H1 (cell line): ENCODE results near the gene NSL1. TPM values are rescaled to one million over a fixed set of nuclear protein-coding genes. Genes with fewer than 3 reads are reported as not detected.

Experiments used
- CTCF ChIA-PET: fragments of 300-600 bp; sonication (Branson Sonifier 250); formaldehyde crosslinking; loops from one replicate; lab custom pipeline; 2021; ENCODE audit not compliant: partially characterized antibody; lab: Charles Lee
- POLR2A ChIA-PET: fragments of 300-600 bp; sonication (Branson Sonifier 250); formaldehyde crosslinking; loops from one replicate; lab custom pipeline; 2021; ENCODE audit warnings: inconsistent platforms; ENCODE audit not compliant: partially characterized antibody; lab: Charles Lee
- DNase-seq, 2 experiments: peaks; one replicate each; pipeline versions ENCODE4 v3.0.0 to v3.0.0-alpha.2; 2010 to 2022; ENCODE audit warnings: low spot score in 2 of 2, low read depth in 1 of 2, mixed read lengths in 1 of 2
- FAIRE-seq: peaks from 2 replicates; lab custom pipeline; 2011; peaks lifted over from hg19 to GRCh38; lab: Jason Lieb, UNC
- H2AFZ ChIP-seq: 2 replicates; pipeline ENCODE4 v1.8.1; 2012; ENCODE audit warnings: low read length, inconsistent platforms
- H2AK5ac ChIP-seq: 2 replicates; pipeline ENCODE4 v1.6.1; 2013; ENCODE audit warnings: low read depth, low read length
- H2BK120ac ChIP-seq: replicated peaks from 2 replicates; pipeline ENCODE3; 2013; ENCODE audit warnings: low read depth, low read length, inconsistent platforms
- H2BK12ac ChIP-seq: 2 replicates; pipeline ENCODE4 v1.6.1; 2013; ENCODE audit warnings: low read depth, low read length
- H2BK15ac ChIP-seq: 2 replicates; pipeline ENCODE4 v1.6.1; 2013; ENCODE audit warnings: low read length
- H2BK20ac ChIP-seq: 2 replicates; pipeline ENCODE4 v1.6.1; 2013; ENCODE audit warnings: low read length
- H2BK5ac ChIP-seq: 2 replicates; pipeline ENCODE4 v1.6.1; 2013; ENCODE audit warnings: low read depth, low read length
- H3K14ac ChIP-seq: 2 replicates; pipeline ENCODE4 v1.6.1; 2013; ENCODE audit warnings: inconsistent platforms; ENCODE audit not compliant: insufficient read length
- H3K18ac ChIP-seq: 2 replicates; pipeline ENCODE4 v1.6.1; 2013; ENCODE audit warnings: low read length; ENCODE audit errors: extremely low read depth
- H3K23ac ChIP-seq: 2 replicates; pipeline ENCODE4 v1.6.1; 2013; ENCODE audit warnings: inconsistent platforms; ENCODE audit not compliant: insufficient read length
- H3K23me2 ChIP-seq: 2 replicates; pipeline ENCODE4 v1.6.1; 2013; ENCODE audit warnings: low read depth, low read length
- H3K27ac ChIP-seq: 2 replicates; pipeline ENCODE4 v1.6.1; 2011; ENCODE audit warnings: low read depth, low read length, inconsistent platforms
- H3K27me3 ChIP-seq, 4 experiments: replicated peaks in 1 of 4; 1 replicate in 1 of 4; 2 replicates in 3 of 4; pipeline versions ENCODE4 v1.6.1 to v1.8.1; 2011 to 2013; ENCODE audit warnings: low read length in 3 of 4, mild to moderate bottlenecking in 3 of 4, inconsistent platforms in 2 of 4, mixed read lengths in 2 of 4, moderate library complexity in 1 of 4; ENCODE audit not compliant: control insufficient read depth in 3 of 4, insufficient read depth in 3 of 4; ENCODE audit errors: extremely low read depth in 1 of 4
- H3K36me3 ChIP-seq, 4 experiments: 2 replicates each; pipeline versions ENCODE4 v1.6.1 to v1.8.1; 2011 to 2013; ENCODE audit warnings: mild to moderate bottlenecking in 4 of 4, low read length in 3 of 4, moderate library complexity in 2 of 4, control low read depth in 1 of 4, inconsistent platforms in 1 of 4; ENCODE audit not compliant: insufficient read depth in 4 of 4, control insufficient read depth in 2 of 4
- H3K4ac ChIP-seq: replicated peaks from 2 replicates; pipeline ENCODE3; 2013; ENCODE audit warnings: low read length, low read depth, mixed read lengths, inconsistent platforms; ENCODE audit not compliant: insufficient read length
- H3K4me1 ChIP-seq, 4 experiments: replicated peaks in 1 of 4; 1 replicate in 1 of 4; 2 replicates in 3 of 4; pipeline versions ENCODE4 v1.6.1 to v1.8.1; 2011 to 2013; ENCODE audit warnings: low read length in 3 of 4, inconsistent platforms in 2 of 4, mixed read lengths in 1 of 4; ENCODE audit not compliant: insufficient read depth in 4 of 4, control insufficient read depth in 3 of 4
- H3K4me2 ChIP-seq, 2 experiments: 2 replicates each; pipeline versions ENCODE4 v1.6.1 to v1.8.1; 2011 to 2013; ENCODE audit warnings: low read depth in 2 of 2, low read length in 2 of 2, control low read depth in 1 of 2, inconsistent platforms in 1 of 2, mild to moderate bottlenecking in 1 of 2; ENCODE audit not compliant: insufficient read depth in 1 of 2
- H3K4me3 ChIP-seq, 4 experiments: fragments of 200-600, 300-600 bp in 1 of 4; sonication (generic), shearing (Covaris generic), sonication (Bioruptor Twin) in 1 of 4; 2 replicates each; pipeline versions ENCODE4 v1.5.1 to v1.8.1; 2011 to 2016; ENCODE audit warnings: low read length in 4 of 4, low read depth in 3 of 4, control low read depth in 2 of 4, inconsistent platforms in 2 of 4, mild to moderate bottlenecking in 2 of 4, mixed read lengths in 1 of 4, moderate library complexity in 1 of 4; ENCODE audit not compliant: insufficient read depth in 2 of 4; ENCODE audit errors: extremely low read depth in 1 of 4
- H3K56ac ChIP-seq: replicated peaks from 2 replicates; pipeline ENCODE3; 2013; ENCODE audit warnings: low read depth, mild to moderate bottlenecking, mixed read lengths, low read length, inconsistent platforms; ENCODE audit not compliant: insufficient read length
- H3K79me1 ChIP-seq: 2 replicates; pipeline ENCODE4 v1.6.1; 2013; ENCODE audit warnings: low read depth, low read length, control low read depth
- H3K79me2 ChIP-seq, 2 experiments: 2 replicates each; pipeline versions ENCODE4 v1.6.1 to v1.8.1; 2012 to 2013; ENCODE audit warnings: low read length in 2 of 2, mild to moderate bottlenecking in 2 of 2, inconsistent platforms in 1 of 2; ENCODE audit not compliant: insufficient read depth in 2 of 2, control insufficient read depth in 1 of 2
- H3K9ac ChIP-seq, 4 experiments: replicated peaks in 1 of 4; 1 replicate in 1 of 4; 2 replicates in 3 of 4; pipeline versions ENCODE4 v1.6.1 to v1.8.1; 2011 to 2013; ENCODE audit warnings: low read depth in 3 of 4, low read length in 3 of 4, control low read depth in 2 of 4, mild to moderate bottlenecking in 2 of 4, moderate library complexity in 2 of 4, inconsistent platforms in 1 of 4; ENCODE audit errors: extremely low read depth in 1 of 4
- H3K9me3 ChIP-seq, 2 experiments: 2 replicates each; pipeline versions ENCODE4 v1.6.1 to v1.8.1; 2012 to 2013; ENCODE audit warnings: mild to moderate bottlenecking in 2 of 2, moderate library complexity in 2 of 2, control low read depth in 1 of 2, inconsistent platforms in 1 of 2, low read depth in 1 of 2, low read length in 1 of 2, mixed read lengths in 1 of 2; ENCODE audit not compliant: insufficient read depth in 2 of 2
- H4K20me1 ChIP-seq, 2 experiments: replicated peaks in 1 of 2; 2 replicates each; pipeline versions ENCODE3 to v1.8.1; 2011 to 2013; ENCODE audit warnings: inconsistent platforms in 2 of 2, low read length in 2 of 2, mild to moderate bottlenecking in 1 of 2; ENCODE audit not compliant: insufficient read depth in 2 of 2, control insufficient read depth in 1 of 2
- H4K5ac ChIP-seq: 2 replicates; pipeline ENCODE4 v1.6.1; 2013; ENCODE audit warnings: low read length, low read depth, mixed read lengths, inconsistent platforms; ENCODE audit not compliant: insufficient read length
- H4K8ac ChIP-seq: 2 replicates; pipeline ENCODE4 v1.8.0; 2013; ENCODE audit warnings: mild to moderate bottlenecking, moderate library complexity, low read length, inconsistent platforms; ENCODE audit not compliant: insufficient read depth; ENCODE audit errors: extremely low read depth
- H4K91ac ChIP-seq: replicated peaks from 2 replicates; pipeline ENCODE3; 2013; ENCODE audit warnings: low read length, mixed read lengths, inconsistent platforms; ENCODE audit not compliant: insufficient read length
- BCL11A ChIP-seq, 2 experiments: IDR thresholded peaks; one replicate each; pipeline ENCODE4 v1.6.1; 2011; ENCODE audit warnings: low read depth in 2 of 2, low read length in 2 of 2, mild to moderate bottlenecking in 2 of 2
- E2F6 ChIP-seq: IDR thresholded peaks from 2 replicates; pipeline ENCODE4 v1.6.1; 2012; ENCODE audit warnings: inconsistent platforms
- EP300 ChIP-seq, 2 experiments: IDR thresholded peaks; 1 replicate in 1 of 2; 2 replicates in 1 of 2; pipeline ENCODE4 v1.6.1; 2011 to 2012; ENCODE audit warnings: low read depth in 2 of 2, low read length in 2 of 2, mild to moderate bottlenecking in 2 of 2, borderline replicate concordance in 1 of 2, inconsistent platforms in 1 of 2, moderate library complexity in 1 of 2
- JUND ChIP-seq: IDR thresholded peaks from 2 replicates; pipeline ENCODE4 v1.6.1; 2011; ENCODE audit warnings: mild to moderate bottlenecking, improper control_type of control experiment, low read length
- KDM1A ChIP-seq: fragments of 200-600, 300-600 bp; sonication (generic); IDR thresholded peaks from 2 replicates; pipeline ENCODE4 v1.7.1; 2016; ENCODE audit warnings: mild to moderate bottlenecking, low read length, borderline replicate concordance
- MAX ChIP-seq: IDR thresholded peaks from 2 replicates; pipeline ENCODE4 v1.6.1; 2012; ENCODE audit warnings: inconsistent platforms
- NANOG ChIP-seq: IDR thresholded peaks from 2 replicates; pipeline ENCODE4 v1.6.1; 2011; ENCODE audit warnings: low read length, low read depth, mild to moderate bottlenecking, inconsistent platforms; ENCODE audit not compliant: insufficient read depth, poor library complexity, severe bottlenecking
- POLR2AphosphoS5 ChIP-seq: IDR thresholded peaks from 2 replicates; pipeline ENCODE4 v1.6.1; 2011; ENCODE audit warnings: low read depth, low read length
- RXRA ChIP-seq: IDR thresholded peaks from 2 replicates; pipeline ENCODE4 v1.6.1; 2011; ENCODE audit warnings: low read depth, mild to moderate bottlenecking, low read length, moderate library complexity; ENCODE audit not compliant: insufficient read depth
- SRF ChIP-seq: IDR thresholded peaks from 2 replicates; pipeline ENCODE4 v1.6.1; 2011; ENCODE audit warnings: mild to moderate bottlenecking, low read depth, low read length, moderate library complexity
- TAF1 ChIP-seq: IDR thresholded peaks from 2 replicates; pipeline ENCODE4 v1.6.1; 2011; ENCODE audit warnings: mild to moderate bottlenecking, low read depth, low read length
- TBP ChIP-seq: IDR thresholded peaks from 2 replicates; pipeline ENCODE4 v1.6.1; 2011; ENCODE audit warnings: low read depth, low read length, improper control_type of control experiment
- TEAD4 ChIP-seq: IDR thresholded peaks from 2 replicates; pipeline ENCODE4 v1.6.1; 2012; ENCODE audit warnings: low read depth, low read length, inconsistent platforms, mixed read lengths
- WGBS, 2 experiments: shearing (Covaris generic) in 1 of 2; methylation state at CpG; one replicate each; pipeline versions ENCODE4 v1.1.6 to v1.1.7; 2013 to 2015; ENCODE audit warnings: low lambda C conversion rate in 2 of 2, mixed read lengths in 2 of 2, inconsistent platforms in 1 of 2, low coverage in 1 of 2, missing lambda C conversion rate in 1 of 2; ENCODE audit not compliant: insufficient replicate concordance in 2 of 2, insufficient coverage in 1 of 2, insufficient read length in 1 of 2; ENCODE audit errors: extremely low coverage in 1 of 2, missing lambda C conversion rate in 1 of 2; 5-methylcytosine and 5-hydroxymethylcytosine counted together
- polyA plus RNA-seq, 7 experiments: library from polyadenylated mRNA; depleted of rRNA in 3 of 7; stranded (reverse) in 5 of 7; unstranded in 2 of 7; fragments of >200 nt in 5 of 7; fragments of 200-250 nt in 2 of 7; gene quantifications; 1 replicate in 5 of 7; 2 replicates in 1 of 7; 4 replicates in 1 of 7; pipeline versions ENCODE4 v1.2.1 to v1.2.3, GENCODE V29; 2011 to 2013; ENCODE audit warnings: missing spikeins in 2 of 7, mixed read lengths in 2 of 7
- total RNA-seq: library from RNA; stranded (reverse); fragmentation: NEBNext Ultra II Directional; extraction: Animal tissue kit (Norgen Biotek cat#: 25700); gene quantifications from 2 replicates; pipeline ENCODE4 v1.2.1, GENCODE V29; 2021

Gene NSL1
- total and polyA plus RNA-seq, 2 of the 8 experiments (the other 6 are each of a cell fraction or from before 2014, with no cell fraction given) = 25.4 to 51.7 TPM

GRCh38 chr1:212701910-212702309 is 89.7 kb downstream of the NSL1 start:
- Histone ChIP-seq H3K4me1 (peaks cover 5 to 8% (median 7%) of the 10 kb centered on the region in 4 experiments; a peak in 6 of 7 replicates), H2BK12ac (no peak overlapping the region), H3K4me3 (no peak overlapping the region), H3K18ac (no peak overlapping the region), H2BK120ac (no peak overlapping the region), H2AK5ac (no peak overlapping the region), H3K23me2 (peaks cover 13% of the 10 kb centered on the region; the same call in 1 of the 2 replicates), H3K56ac (no peak overlapping the region), H3K27me3 (peaks cover 31 to 54% (median 47%) of the 10 kb centered on the region in 4 experiments), H2BK5ac (no peak overlapping the region), H2AFZ (no peak overlapping the region), H3K4ac (no peak overlapping the region), H3K79me2 (no peaks in the 10 kb centered on the region), H2BK20ac (no peak overlapping the region), H3K4me2 (no peak overlapping the region; a peak in 1 of 4 replicates), H3K79me1 (no peaks in the 10 kb centered on the region), H4K20me1 (peaks cover 0 to 2% of the 10 kb centered on the region in 2 experiments), H3K9ac (no peak overlapping the region), H3K9me3 (no peaks in the 10 kb centered on the region), H4K5ac (no peak overlapping the region), H4K8ac (no peak overlapping the region), H3K27ac (no peak overlapping the region), H4K91ac (no peak overlapping the region), H3K14ac (no peak overlapping the region), H2BK15ac (no peak overlapping the region), H3K23ac (no peak overlapping the region), H3K36me3 (peaks cover 0 to 5% (median 0%) of the 10 kb centered on the region in 4 experiments; a peak in 1 of 8 replicates)
- FAIRE-seq = no peak
- POLR2A ChIA-PET = interaction anchor here (0.9 to 2.0 kb wide), 5 partner anchors 10 to 206 kb away, joined by 3 to 7 read pairs (median 3); partner anchors contain the start of gene ATF3
- no peak for DNase-seq
- CTCF ChIA-PET = interaction anchor here (0.7 to 4.2 kb wide), 18 partner anchors 8 to 245 kb away, joined by 3 to 16 read pairs (median 4); no protein-coding TSS in a partner anchor
- 75% methylated on average over 1 of the region's 1 CpG; no CpG with 5 or more reads in 1 of the 2 experiments for WGBS, 2 experiments
- TF ChIP-seq E2F6 (no peak), NANOG (no peak), JUND (no peak), MAX (no peak), POLR2AphosphoS5 (no peak), RXRA (no peak), TAF1 (no peak), TEAD4 (no peak), TBP (no peak), EP300 (IDR thresholded peaks at IDR 0.05; ENCODE audit: borderline replicate concordance in 1 of 2, low read depth in 2 of 2, low read length in 2 of 2) (no peak), KDM1A (no peak), BCL11A (IDR thresholded peaks at IDR 0.05; ENCODE audit: low read depth in 2 of 2, low read length in 2 of 2) (no peak), SRF (no peak)
